ENCODE results near the gene VPS13D. TPM values are rescaled to one million over a fixed set of nuclear protein-coding genes. Genes with fewer than 3 reads are reported as not detected.

Gene VPS13D
- total and polyA plus RNA-seq, 2 experiments from 2014 or later, result 10.7 to 34.9 TPM

- Mint-ChIP-seq H3K36me3 (ENCODE audit: low read depth) (no peaks in the 10 kb centered on the region), H3K27ac (no peak overlapping the region), H3K27me3 (ENCODE audit: insufficient read depth, low read depth, poor library complexity) (no peaks in the 10 kb centered on the region), H3K4me3 (no peak overlapping the region), H3K4me1 (peaks cover 12% of the 10 kb centered on the region), H3K9me3 (no peaks in the 10 kb centered on the region; the same call in 2 of the 3 replicates)
- TF ChIP-seq STAT1 (IDR thresholded peaks at IDR 0.05; ENCODE audit: unreplicated experiment) (no peak), NANOG (IDR thresholded peaks at IDR 0.05; ENCODE audit: borderline replicate concordance) (no peak), CTCF (conservative IDR thresholded peaks at IDR 0.05; ENCODE audit: low read depth in 2 of 2) (no peak), EZH2phosphoT487 (IDR thresholded peaks at IDR 0.05; ENCODE audit: unreplicated experiment) (no peak), ZNF114 (CRISPR knock-in tag; IDR thresholded peaks at IDR 0.05) (no peak), JUNB (IDR thresholded peaks at IDR 0.05; ENCODE audit: unreplicated experiment) (no peak), ZNF331 (CRISPR knock-in tag; IDR thresholded peaks at IDR 0.05; ENCODE audit: low read depth) (no peak), CREB1 (CRISPR knock-in tag; IDR thresholded peaks at IDR 0.05; ENCODE audit: low read depth) (no peak), EZH2 (IDR thresholded peaks at IDR 0.05; ENCODE audit: low read depth, unreplicated experiment) (no peak), POLR2AphosphoS5 (IDR thresholded peaks at IDR 0.05; ENCODE audit: low read depth) (no peak), REST (IDR thresholded peaks at IDR 0.05; ENCODE audit: unreplicated experiment) (no peak), ETS1 (IDR thresholded peaks at IDR 0.05) (no peak), ZNF462 (CRISPR knock-in tag; IDR thresholded peaks at IDR 0.05) (no peak)
- Histone ChIP-seq H3K27me3 (ENCODE audit: insufficient read depth) (no peaks in the 10 kb centered on the region), H2AFZ (peak overlapping the region; percentile 63; the same call in 1 of the 2 replicates), H3K4me1 (ENCODE audit: insufficient read depth) (no peaks in the 10 kb centered on the region; the same call in 1 of the 2 replicates), H3F3A (replicated peaks; ENCODE audit: low read depth) (no peaks in the 10 kb centered on the region), H3K36me3 (ENCODE audit: insufficient read depth) (no peaks in the 10 kb centered on the region), H3K4me2 (no peak overlapping the region), H3K27ac (ENCODE audit: low read depth) (no peak overlapping the region), H4K20me1 (replicated peaks; ENCODE audit: insufficient read depth) (no peaks in the 10 kb centered on the region), H3K9me2 (ENCODE audit: insufficient read depth) (no peaks in the 10 kb centered on the region), H3K79me2 (replicated peaks; ENCODE audit: insufficient read depth) (no peaks in the 10 kb centered on the region), H3K4me3 (no peak overlapping the region)
- DNase-seq (ENCODE audit: low spot score) (no peak), ATAC-seq (no peak)
These were observed 307.5 kb downstream of the VPS13D start for GRCh38 chr1:12537294-12537693.

All from GM23338 (cell line).